ENCODE results near the gene MYO10.
"Not testable (repeated sequence)": the region's sequence is repeated elsewhere in the genome, so short reads cannot be mapped to it uniquely, and the experiment has no call there.

Gene MYO10

DNA sequence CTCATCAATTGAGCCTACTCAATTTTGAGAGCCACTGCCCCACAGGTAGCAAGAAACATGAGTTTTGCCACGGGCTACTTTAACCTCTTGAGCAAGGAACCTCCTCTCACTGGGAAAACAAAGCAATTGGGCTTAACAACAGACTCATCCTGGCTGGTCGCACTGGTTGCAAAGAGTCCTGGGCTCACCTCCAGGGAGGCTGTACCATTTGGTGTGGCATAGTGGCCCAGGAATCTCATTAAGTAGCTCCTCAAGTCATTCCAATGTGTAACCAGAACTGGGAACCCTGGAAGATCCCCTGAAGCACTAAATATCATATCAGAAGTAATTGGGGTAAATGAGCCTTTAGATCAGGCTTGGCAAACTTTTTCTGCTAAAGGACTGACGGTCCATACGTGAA lies 78.5 kb downstream of the MYO10 start:
- DNase-seq = no peak

DNA sequence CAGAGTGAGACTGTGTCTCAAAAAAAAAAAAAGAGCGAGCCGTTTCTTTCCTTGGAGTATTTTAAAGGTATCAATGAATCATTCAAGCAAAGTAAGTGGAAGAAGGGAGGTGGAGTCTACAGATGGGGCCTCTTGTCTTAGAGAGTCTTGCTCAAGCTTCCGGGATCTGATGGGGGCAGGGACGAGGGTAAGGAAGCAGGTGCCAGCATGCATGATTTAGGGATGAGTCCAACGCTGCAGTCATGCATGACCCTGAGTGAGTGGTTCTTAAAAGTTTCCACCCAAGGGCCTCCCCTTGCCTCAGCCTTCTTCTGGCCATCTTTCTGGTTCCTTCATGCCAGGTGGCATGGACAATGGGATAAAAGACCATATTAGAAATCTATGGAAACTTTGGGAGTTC lies 79.6 kb downstream of the MYO10 start:
- DNase-seq = no peak

DNA sequence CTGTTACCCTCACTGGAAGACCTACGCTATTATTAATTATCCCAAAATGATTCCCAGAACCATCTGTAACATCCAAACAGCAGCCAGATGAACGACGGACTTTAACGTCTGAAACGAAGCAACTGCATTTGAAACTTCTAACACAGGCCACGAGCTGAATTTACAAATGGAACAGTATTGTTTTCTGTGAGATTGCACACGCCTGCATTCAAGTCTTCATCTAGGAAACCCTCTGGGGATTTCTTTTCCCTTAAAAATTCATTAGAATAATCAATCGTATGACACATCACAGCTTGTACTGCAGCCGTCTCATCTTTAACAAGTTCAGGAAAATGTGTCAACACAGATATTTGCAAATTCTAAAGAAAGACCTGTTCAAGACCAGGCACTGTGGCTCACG lies 80.2 kb downstream of the MYO10 start:
- DNase-seq = no peak

DNA sequence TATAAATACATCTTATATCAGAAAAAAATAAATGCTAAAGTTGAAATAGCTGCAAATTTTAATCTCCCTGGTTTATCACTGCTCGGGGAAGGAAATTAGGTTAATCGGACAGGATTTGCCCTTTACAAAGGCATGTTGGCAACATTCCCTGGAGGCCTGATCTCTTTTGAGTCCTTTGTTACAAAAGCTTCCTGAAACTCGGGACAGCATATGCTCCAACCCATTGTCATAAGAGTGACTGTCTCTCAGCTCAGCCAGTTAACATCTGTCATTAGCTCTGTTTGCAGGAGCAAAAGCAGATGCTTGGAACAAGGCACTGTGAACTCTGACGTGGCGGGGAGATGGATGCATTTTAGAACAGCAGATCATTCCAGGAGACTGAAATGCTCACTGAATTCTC lies 80.6 kb downstream of the MYO10 start:
- DNase-seq = peak; percentile 23

DNA sequence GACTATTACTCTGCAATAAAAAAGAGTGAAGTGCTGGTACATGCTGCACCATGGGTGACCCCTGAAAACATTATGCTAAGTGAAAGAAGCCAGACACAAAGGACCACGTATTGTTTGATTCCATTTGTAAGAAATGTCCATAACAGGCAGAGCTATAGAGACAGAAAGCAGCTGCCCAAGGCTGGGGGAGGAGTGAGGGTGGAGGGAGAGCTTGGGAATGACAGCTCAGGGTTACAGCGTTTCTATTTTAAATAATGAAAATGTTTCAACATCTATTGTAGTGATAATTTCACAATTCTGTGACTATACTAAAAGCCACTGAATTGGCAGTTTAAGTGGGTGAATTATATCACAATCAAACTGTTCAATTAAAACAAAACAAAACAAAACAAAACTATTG lies 81.7 kb downstream of the MYO10 start:
- no peak for DNase-seq

DNA sequence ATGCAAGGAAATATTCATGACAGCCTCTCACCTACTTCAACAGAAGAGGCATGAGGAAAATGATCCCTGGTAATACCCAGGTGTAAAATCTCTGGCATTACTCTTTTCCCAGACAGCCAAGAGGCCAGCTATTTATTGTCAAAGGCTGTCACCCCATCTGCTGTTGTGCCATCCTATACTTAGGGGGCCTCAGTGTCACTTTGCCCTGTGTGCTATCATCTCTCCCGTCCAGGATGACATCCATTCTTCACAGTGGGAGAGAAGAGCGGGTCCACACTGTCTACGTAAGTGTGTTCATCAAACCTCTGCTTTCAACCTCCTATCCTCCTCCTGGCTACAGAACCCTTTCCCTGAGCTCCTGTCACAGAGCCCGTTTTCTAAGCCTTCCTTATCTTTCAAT lies 82.6 kb downstream of the MYO10 start:
- DNase-seq = no peak

DNA sequence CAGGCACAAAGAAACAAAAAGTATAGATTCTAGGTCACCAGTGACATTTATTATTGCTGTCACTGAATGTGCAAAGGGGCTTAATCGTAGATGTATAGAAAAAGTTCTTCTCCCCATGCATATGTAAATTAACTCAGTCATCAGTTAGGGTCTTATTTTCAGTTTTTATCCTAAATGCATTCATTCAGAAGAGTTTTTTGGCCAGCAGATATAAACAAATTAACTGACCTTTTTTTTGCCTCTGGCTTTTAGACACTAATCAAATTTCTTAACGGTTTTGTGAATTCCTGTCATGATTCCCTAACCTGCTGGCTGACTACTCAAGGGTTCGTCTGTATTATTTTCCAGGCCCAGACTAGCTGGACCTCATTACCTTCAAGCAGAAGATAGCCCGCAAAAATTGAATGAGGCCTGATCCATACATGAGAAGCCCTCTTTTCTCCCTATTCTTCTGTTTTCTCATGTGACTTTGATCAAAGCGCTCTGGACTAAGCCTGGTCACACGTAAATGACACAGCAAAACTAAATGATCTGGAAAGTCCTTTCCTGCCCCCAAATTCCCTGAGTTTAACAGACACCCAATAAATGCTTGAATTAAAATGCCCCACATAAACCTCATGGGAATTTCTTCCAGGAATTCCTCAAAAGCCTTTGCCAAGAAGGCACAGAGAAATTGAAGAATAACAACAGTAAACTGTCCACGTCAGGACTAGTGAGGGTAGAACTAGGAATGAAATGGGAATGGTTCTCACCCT lies 83.7 kb downstream of the MYO10 start:
- no peak for DNase-seq

DNA sequence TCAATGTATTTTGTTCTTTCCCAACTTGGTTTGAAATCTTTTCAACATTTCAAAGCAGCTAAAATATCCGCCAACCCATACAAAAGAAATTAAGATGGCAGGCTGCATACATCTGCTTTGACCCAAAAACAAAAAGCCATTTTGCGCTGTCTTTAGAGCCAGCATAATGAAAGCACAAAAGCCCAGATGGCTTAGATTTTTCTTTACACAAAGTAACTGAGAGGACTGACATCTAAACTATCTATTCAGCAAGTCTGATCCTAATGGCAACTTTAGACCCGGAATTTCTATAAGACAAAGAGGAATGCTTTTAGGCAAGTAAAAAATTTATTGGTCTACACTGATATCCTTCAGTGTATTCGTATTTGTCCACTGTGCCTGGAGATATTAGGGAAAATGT lies 86.3 kb downstream of the MYO10 start:
- DNase-seq = no peak

DNA sequence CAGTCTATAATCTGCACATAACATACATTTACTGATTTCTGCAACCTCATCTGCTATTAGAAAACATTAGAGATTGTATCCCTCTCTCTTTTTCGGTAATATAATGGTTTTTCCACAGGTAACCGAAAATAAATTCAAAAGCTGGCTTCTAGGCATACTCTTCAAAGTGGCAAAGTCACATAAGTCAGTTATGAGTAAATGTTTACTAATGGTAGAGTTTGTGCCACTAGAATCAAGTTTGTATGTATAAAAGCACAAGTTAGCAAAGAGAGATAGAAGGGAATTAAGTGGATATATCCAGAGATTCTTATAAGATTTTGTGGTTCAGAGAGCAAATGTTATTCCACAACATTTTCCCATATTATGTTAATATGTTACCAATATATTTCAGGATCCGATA lies 86.9 kb downstream of the MYO10 start:
- no peak for DNase-seq

DNA sequence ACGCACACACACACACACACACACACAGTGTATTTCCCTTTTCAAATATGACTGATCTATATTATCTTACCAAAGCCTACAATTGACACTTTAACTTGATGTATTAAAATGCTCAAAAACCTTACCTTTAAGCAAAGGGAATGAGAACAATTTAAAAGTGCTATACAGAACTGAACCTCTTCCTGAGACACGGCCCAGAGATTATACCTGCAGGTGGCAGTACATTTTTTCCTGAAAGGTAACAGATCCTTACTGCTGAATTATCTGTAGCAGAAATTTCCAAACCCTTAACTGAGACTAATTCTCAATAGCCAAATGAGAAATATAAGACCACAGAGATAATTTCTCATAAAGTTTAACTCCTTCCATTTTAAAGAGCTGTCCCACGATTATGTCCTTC lies 91.1 kb downstream of the MYO10 start:
- DNase-seq = no peak

DNA sequence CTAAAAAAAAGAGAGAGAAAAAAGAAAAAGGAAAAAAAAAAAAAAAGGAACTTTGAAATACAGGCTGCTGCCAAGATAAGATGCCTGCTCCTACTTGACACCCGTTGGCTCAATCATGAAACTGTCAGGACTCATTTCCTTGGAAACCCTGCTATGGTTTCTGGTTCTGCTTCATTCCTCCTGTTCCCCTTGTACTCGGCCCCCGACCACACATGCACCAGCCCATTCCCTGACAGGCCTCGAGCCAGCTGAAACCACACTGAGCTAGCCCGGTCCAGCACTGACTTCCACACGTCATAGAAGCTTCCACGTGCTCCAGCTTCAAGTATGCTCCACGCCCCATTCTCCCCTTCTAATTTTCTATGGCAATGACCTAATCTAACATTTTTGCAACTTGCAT lies 93.2 kb downstream of the MYO10 start:
- no peak for DNase-seq

DNA sequence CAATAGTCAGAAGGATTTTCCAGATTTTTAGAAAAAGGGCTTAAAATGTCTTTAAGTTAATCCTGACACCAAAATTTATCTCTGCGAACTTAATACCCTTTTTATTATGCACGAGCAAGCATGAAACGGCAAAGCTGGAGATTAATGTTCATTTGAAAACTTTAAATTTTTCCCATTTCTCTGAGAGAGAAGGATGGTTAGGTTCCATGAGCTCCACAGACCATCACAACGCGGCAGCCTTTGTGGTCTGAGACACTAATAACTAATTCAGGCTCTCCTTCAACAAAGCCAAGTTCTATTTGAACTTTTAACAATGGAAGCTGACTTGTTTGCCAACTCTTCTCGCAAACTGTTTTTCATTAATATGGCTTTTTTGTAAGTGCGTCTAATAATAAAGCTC lies 94.7 kb downstream of the MYO10 start:
- DNase-seq = no peak

DNA sequence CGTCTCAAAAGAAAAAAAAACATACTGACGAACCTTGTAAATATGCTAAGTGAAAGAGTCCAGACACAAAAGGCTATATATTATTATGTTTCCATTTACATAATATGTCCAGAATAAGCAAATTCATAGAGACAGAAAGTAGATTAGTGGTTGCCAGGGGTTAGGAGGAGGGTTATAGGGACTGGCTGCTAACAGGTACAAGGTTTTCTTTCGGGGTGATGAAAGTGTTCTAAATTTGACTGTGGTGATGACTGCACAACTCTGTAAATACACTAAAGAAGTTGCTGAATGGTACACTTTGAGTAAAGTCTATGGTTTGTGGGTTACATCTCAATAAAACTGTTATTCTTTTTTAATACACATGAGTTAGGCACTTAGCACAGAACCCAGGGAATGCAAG lies 98.8 kb downstream of the MYO10 start:
- no peak for DNase-seq

DNA sequence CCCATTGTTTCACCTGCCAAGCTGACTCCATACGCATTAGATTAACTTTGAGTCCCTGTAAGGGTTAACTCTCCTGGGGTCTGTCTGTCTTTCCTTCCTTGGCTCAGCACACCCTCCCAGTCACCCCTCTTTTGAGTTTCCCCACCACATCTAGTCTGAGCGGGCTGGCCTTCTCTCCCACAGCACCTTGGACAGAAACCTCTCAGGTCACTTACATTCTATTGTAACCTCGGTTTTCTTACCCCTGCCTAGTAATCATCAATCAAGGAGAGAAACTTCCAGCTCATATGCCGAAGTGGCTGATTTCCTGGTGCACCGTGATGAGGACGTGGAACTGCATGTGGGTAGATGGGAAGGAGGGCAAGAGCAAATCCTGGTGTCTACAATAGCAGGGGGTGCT lies 102.1 kb downstream of the MYO10 start:
- DNase-seq = no peak

DNA sequence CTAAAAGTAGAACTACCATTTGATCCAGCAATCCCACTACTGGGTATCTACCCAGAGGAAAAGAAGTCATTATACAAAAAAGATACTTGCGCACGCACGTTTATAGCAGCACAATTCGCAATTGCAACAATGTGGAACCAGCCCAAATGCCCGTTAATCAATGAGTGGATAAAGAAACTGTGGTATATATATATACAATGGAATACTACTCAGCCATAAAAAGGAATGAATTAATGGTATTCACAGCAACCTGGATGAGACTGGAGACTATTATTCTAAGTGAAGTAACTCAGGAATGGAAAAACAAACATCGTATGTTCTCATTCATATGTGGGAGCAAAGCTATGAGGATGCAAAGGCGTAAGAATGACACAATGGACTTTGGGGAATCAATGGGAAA lies 104.8 kb downstream of the MYO10 start:
- not testable (repeated sequence) for DNase-seq

DNA sequence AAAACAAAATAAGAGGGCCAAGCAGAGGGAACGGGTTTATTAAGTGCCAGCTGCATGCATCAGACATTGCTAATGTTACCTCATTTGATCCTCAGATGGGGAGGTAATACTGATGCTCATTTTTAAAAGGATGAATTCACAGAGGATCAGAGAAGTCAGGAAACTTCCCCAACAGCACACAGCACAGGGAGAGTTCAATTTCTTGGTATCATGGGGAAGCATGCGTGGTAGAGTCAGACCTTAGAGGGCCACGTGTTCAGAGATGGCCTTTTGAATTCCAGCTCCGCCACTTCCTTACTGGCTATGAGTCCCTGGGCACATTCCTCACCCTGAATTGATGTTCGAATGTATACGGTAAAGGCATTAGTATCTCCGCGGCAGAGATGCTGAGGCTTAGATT lies 108.3 kb downstream of the MYO10 start:
- no peak for DNase-seq

DNA sequence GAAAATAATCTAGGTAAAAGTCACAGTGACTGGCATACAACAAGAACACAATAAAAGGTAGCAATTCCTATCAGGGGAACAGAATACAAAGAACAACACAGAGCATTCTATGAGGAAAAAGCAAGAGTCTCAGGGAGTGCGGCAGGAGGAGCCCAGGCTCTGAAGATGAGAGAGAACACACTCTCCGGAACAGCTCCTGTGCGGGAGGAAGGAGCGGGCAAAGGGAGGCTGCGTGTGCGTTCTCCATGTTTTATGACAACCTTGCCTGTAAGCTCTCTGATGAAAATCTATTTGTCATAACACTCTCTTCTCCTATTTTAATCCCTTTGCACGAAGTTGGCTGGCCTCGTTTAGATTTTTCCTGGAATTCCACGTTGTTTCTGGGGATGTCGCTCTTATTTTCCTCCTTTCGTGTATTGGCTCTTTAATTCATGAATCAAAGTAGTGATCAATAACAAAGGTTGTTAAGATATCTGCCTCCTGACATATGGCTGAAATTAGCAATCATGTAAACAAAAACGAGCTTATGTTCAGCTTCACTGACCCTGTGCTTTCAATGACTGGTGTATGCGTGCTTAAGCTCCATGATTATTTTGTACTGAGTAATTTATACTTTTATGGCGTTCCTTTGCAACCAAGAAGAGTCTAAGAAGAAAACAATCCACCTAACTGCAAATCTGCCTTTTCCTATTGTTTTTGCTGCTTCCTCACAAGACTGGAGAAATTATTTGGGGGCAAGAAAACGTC lies 109.5 kb downstream of the MYO10 start:
- DNase-seq = no peak

DNA sequence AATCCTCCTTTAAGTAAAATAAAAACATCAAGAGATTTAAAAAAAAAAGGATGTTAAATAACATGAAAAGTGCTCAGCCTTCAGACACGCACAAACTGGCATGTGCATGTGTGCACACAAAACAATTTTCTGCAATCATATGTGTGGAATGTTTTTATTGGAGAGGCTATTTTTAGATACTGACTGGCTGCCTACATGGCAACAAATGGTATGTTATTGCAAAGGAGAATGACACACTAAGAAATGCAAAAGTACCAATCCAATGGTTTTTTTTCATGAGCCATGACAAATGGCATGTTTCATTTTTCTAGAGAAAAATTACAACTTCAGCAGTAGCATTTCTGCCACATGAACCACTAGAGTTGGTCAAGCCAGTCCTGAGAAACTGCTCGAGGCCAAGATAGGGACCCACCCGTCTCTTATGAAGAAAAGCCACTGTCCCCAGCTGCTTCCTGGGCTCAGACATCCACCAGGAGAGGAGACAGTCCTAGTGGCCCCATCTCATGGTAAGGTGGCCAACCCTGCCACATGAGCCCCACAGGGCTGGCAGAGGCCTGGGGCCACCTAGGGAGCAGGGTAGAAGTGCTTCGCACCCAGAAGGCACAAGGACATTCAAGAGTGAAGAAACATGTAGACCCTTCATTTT lies 116.4 kb downstream of the MYO10 start:
- no peak for DNase-seq

DNA sequence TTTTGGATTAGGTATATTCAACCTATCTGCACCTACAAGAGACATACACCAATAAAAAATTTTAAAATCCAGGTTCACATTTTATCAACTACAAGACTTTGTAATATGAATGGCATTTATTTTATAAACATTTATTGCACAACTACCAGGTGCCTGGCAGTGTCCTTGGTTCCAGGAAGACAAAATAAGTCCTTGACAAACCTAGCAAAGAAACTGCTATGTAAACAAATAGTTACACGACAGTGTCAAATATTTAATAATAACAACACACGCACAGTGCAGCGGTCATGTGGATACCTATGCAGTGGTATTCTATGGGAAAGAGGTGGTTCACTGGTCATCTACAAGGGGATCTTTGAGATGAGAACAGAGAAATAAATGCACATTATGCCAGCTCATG lies 120.7 kb downstream of the MYO10 start:
- no peak for DNase-seq

DNA sequence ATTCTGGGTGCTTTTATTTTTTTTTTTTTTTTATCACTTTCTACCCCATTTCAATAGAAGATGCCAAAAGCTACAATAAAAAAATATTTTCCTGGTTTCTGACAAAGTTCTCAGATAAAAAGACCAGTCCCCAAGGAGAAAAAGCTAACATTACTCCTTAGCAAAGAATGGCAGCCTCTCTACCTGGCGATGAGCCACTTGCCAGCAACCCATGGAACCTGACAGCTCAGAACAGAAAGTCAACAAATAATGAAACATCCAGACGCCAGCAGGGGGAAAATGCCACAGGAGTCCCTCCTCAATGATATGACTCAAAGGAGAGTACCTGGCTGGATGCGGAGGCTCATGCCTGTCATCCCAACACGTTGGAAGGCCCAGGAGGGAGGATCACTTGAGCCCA lies 123.2 kb downstream of the MYO10 start:
- DNase-seq = peak; percentile 13

DNA sequence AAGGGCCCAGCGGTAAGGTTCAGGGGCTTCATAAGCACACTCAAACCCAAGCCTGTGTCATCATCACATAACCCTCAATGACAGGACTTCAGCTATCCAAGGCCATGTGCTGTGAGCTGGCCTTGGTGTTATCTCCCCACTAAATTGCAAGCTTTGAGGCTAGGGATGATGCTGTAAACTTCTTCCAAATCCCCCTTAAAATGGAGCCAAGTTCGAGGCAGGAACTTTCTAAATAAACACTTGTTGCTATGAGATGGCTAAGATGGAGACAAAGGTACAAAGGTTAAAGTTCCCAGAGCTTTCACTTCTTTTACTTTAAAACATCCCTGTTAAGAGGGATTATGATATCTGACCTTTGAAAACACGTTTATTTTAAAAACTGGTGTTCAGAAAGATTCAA lies 123.6 kb downstream of the MYO10 start:
- DNase-seq = no peak

DNA sequence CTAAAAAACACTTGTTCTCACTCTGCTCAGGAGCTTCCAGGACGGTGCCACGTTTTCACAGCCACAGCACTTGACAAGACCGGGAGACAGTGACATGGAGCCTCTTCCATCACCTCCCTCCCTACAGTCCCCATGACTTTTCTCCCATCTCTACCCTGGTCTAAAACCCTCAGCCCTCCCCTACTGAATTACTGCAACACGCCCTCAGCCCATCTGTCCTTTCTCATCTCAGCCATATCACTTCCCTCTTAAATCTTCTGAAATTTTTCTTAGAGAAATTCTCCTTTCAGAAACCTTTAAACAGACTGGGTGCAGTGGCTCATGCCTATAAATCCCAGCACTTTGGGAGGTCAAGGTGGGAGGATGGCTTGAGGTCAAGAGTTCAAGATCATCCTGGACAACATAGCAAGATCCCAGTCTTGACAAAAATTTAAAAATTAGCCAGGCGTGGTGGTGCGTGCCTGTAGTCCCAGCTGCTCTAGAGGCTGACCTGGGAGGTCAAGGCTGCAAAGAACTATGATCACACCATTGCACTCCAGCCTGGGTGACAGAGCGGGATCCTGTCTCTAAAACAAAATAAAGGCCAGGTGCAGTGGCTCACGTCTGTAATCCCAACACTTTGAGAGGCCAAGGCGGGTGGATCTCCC lies 125.8 kb downstream of the MYO10 start:
- no peak for DNase-seq

DNA sequence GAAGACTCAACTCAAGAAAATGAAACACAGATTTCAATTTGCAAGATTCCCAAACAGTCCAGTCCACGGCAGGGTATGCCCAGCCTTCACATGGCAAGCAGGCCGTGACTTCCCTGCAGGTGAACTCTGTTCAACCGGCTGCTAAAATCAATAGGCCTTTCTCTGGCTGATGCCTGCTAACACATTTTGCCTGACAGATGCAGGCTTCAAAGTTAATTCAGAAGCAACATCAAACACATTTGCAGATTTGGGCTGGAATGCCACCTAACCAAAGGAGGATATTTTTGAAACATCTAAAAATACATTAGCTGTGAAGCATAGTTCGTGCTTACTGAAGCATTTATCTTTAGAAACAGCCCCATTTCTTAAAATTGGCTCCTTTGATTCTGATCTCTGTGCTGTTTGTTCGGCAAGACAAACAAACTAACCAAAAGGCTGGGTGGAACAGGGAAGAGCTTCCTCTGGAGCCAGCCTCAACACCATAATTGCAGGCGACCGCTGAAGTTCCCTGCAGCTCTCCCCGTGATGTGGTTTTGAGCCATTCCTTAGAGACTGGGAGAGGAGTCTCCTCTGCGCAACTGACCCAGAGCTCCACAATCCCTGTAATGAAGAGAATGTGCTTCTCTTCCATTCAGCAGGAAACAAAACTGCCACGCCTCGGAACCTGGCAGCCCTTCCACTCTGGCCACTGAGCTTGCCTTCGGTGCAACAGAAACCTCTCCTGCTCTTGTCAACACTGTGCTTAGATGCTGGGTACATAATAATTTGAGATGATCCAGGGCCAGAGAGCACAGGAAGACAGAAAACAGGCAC lies 126.5 kb downstream of the MYO10 start:
- DNase-seq = no peak

All from NCI-H2029 (cell line).